Measurements from ENCODE around the gene CFB. TPM values are rescaled to one million over a fixed set of nuclear protein-coding genes. Genes with fewer than 3 reads are reported as not detected.
A peak's percentile ranks its signal among the peaks of the same experiment; 100 is the strongest.

The CFB gene
- total and polyA plus RNA-seq, 2 of the 13 experiments (the other 11 are each of a cell fraction or from before 2014, with no cell fraction given) = 171 to 513 TPM

DNA sequence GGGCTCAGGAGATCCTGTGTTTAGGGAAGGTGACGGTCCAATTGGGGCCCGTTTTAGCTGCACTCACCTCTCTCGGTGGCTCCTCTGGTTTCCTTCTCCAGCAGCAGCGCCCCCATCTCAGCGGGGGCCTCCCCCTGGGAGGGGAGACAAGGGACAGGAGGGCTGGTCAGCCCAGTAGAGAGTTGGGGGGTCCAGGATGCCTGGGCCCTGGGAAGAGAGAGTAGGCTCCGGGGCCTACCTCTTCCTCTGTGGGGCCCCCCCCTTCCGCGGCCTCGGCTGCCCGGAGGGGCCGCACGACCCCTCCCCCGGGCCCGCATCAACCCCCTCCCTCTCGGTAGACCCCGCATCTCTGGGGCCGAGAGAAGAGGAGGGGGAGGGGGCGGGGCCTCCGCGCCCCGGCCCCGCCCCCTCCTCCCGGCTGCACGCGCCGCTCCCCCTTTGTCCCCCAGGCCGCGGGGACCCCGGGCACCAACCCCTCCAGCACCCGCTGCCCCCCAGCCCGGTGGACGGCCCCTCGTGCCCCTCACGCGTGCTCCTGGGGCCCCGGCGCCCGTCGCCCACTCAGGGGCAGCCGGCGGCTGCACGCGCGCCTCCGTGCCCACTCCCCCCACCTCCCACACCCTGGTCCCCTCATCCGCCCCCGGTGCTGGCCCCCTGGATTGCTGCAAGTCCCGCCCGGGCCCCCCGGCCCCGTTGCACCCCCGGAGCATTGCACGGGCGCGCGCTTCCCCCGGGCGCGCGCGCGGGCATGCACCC lies 48.9 kb upstream of the CFB start (continued):
- 0 out of 2 replicates have a peak, but pooled peaks have one; percentile 28 for TF ChIP-seq MYC (CRISPR knock-in tag; IDR thresholded peaks at IDR 0.05; ENCODE audit: borderline replicate concordance)
- TF ChIP-seq ZNF572 (CRISPR knock-in tag; IDR thresholded peaks at IDR 0.05) = no peak
- TF ChIP-seq, protein P1, sequence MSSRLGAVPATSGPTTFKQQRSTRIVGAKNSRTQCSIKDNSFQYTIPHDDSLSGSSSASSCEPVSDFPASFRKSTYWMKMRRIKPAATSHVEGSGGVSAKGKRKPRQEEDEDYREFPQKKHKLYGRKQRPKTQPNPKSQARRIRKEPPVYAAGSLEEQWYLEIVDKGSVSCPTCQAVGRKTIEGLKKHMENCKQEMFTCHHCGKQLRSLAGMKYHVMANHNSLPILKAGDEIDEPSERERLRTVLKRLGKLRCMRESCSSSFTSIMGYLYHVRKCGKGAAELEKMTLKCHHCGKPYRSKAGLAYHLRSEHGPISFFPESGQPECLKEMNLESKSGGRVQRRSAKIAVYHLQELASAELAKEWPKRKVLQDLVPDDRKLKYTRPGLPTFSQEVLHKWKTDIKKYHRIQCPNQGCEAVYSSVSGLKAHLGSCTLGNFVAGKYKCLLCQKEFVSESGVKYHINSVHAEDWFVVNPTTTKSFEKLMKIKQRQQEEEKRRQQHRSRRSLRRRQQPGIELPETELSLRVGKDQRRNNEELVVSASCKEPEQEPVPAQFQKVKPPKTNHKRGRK (CRISPR knock-in tag; IDR thresholded peaks at IDR 0.05) = no peak
- no peak for TF ChIP-seq ZFP36L1 (CRISPR knock-in tag; IDR thresholded peaks at IDR 0.05)
- no peak for TF ChIP-seq EP300 (IDR thresholded peaks at IDR 0.05; ENCODE audit: low read depth in 2 of 2, low read length in 2 of 2)
- no peak for TF ChIP-seq EP300 (CRISPR knock-in tag; IDR thresholded peaks at IDR 0.05; ENCODE audit: borderline replicate concordance)
- no peak for TF ChIP-seq PHF5A (CRISPR knock-in tag; IDR thresholded peaks at IDR 0.05; ENCODE audit: low read depth, unreplicated experiment)
- TF ChIP-seq ZNF431 (CRISPR knock-in tag; IDR thresholded peaks at IDR 0.05; ENCODE audit: borderline replicate concordance, low read depth) = no peak
- TF ChIP-seq ZNF589 (CRISPR knock-in tag; conservative IDR thresholded peaks at IDR 0.05) = no peak
